Suprapubic skin (tissue), 4 donors: ENCODE measurements around the gene IGLL5. TPM values are rescaled to one million over a fixed set of nuclear protein-coding genes. Genes with fewer than 3 reads are reported as not detected.
A peak's percentile ranks its signal among the peaks of the same experiment; 100 is the strongest.

ENCODE experiments used
- DNase-seq, 2 donors: peaks; one replicate each; pipeline ENCODE4 v3.0.0-alpha.2; 2019; ENCODE audit warnings: low spot score in 2 of 2
- H3K27ac ChIP-seq: fragments of 200-600 bp; sonication (generic); one replicate; pipeline ENCODE4 v1.5.1; 2019
- H3K27me3 ChIP-seq: fragments of 200-600 bp; sonication (generic); one replicate; pipeline ENCODE4 v1.5.1; 2019
- H3K36me3 ChIP-seq: fragments of 200-600 bp; sonication (generic); one replicate; pipeline ENCODE4 v1.5.1; 2019
- H3K4me1 ChIP-seq: fragments of 200-600 bp; sonication (generic); one replicate; pipeline ENCODE4 v1.5.1; 2019
- H3K4me3 ChIP-seq: fragments of 200-600 bp; sonication (generic); one replicate; pipeline ENCODE4 v1.5.1; 2019; ENCODE audit warnings: mild to moderate bottlenecking
- H3K9me3 ChIP-seq: fragments of 200-600 bp; sonication (generic); one replicate; pipeline ENCODE4 v1.5.1; 2019
- CTCF ChIP-seq, 2 donors: fragments of 200-600 bp in 1 of 2; fragments of 450-650 bp in 1 of 2; sonication (generic) in 1 of 2; IDR thresholded peaks; one replicate each; pipeline ENCODE4 v1.5.1; 2016 to 2019; ENCODE audit warnings: antibody characterized with exemption in 2 of 2, mild to moderate bottlenecking in 1 of 2, moderate library complexity in 1 of 2
- EP300 ChIP-seq: sonication (generic); formaldehyde crosslinking; IDR thresholded peaks from one replicate; pipeline ENCODE4 v1.6.1; 2017; ENCODE audit warnings: antibody characterized with exemption
- POLR2A ChIP-seq, 2 donors: fragments of 450-650 bp; IDR thresholded peaks; one replicate each; pipeline ENCODE4 v1.6.1; 2017; ENCODE audit warnings: antibody characterized with exemption in 2 of 2, mild to moderate bottlenecking in 2 of 2, moderate library complexity in 2 of 2
- POLR2AphosphoS5 ChIP-seq, 3 donors: sonication (generic); formaldehyde crosslinking; IDR thresholded peaks; one replicate each; pipeline ENCODE4 v1.6.1; 2017; ENCODE audit warnings: antibody characterized with exemption in 3 of 3
- WGBS: methylation state at CpG from one replicate; pipeline ENCODE4 v1.1.5; 2018; 5-methylcytosine and 5-hydroxymethylcytosine counted together
- total RNA-seq, 4 donors: library from RNA; depleted of rRNA; stranded (reverse); fragments of >200 nt; gene quantifications; one replicate each; pipeline ENCODE4 v1.1.0, GENCODE V29; 2016

Gene IGLL5
- total RNA-seq, 4 donors from 2014 or later, result not detected

- DNase-seq, result peak in 1 of 2 donors; percentile 48
- 73% methylated on average over 11 of the region's 11 CpGs for WGBS
- TF ChIP-seq CTCF (IDR thresholded peaks at IDR 0.05) (no peak), EP300 (no peak), POLR2AphosphoS5 (IDR thresholded peaks at IDR 0.05) (no peak), POLR2A (IDR thresholded peaks at IDR 0.05) (no peak)
- Histone ChIP-seq H3K4me1 (no peaks in the 10 kb centered on the region), H3K4me3 (no peak overlapping the region), H3K27me3 (peaks cover 6% of the 10 kb centered on the region), H3K27ac (no peak overlapping the region), H3K36me3 (no peaks in the 10 kb centered on the region), H3K9me3 (no peaks in the 10 kb centered on the region)
Observed at GRCh38 chr22:22939588-22940368, 52.2 kb downstream of the IGLL5 start.

- no peaks in the 10 kb centered on the region for H3K4me1 ChIP-seq
- DNase-seq, result peak; percentile 36 to 44
- H3K36me3 ChIP-seq, result no peaks in the 10 kb centered on the region
- no peak for TF ChIP-seq CTCF (IDR thresholded peaks at IDR 0.05)
- no peak for TF ChIP-seq POLR2AphosphoS5 (IDR thresholded peaks at IDR 0.05)
- TF ChIP-seq POLR2A (IDR thresholded peaks at IDR 0.05), result no peak
- no peak for TF ChIP-seq EP300
- H3K27ac ChIP-seq, result no peak overlapping the region
- WGBS, result 94% methylated on average over 3 of the region's 6 CpGs
- no peaks in the 10 kb centered on the region for H3K9me3 ChIP-seq
- H3K27me3 ChIP-seq, result peaks cover 6% of the 10 kb centered on the region
- H3K4me3 ChIP-seq, result no peak overlapping the region
Observed at GRCh38 chr22:22940961-22941605, 53.5 kb downstream of the IGLL5 start.

GRCh38 chr22:22941831-22942510 lies 54.4 kb downstream of the IGLL5 start:
- Histone ChIP-seq H3K27ac (no peak overlapping the region), H3K4me1 (no peaks in the 10 kb centered on the region), H3K9me3 (no peaks in the 10 kb centered on the region), H3K36me3 (no peaks in the 10 kb centered on the region), H3K4me3 (no peak overlapping the region), H3K27me3 (peaks cover 6% of the 10 kb centered on the region)
- TF ChIP-seq EP300 (no peak), POLR2AphosphoS5 (IDR thresholded peaks at IDR 0.05) (no peak), CTCF (IDR thresholded peaks at IDR 0.05) (no peak), POLR2A (IDR thresholded peaks at IDR 0.05) (no peak)
- WGBS, result no CpG with 5 or more reads among the region's 6 CpGs
- DNase-seq, result peak; percentile 51 to 63

GRCh38 chr22:22942511-22943329 lies 55.1 kb downstream of the IGLL5 start:
- Histone ChIP-seq H3K36me3 (no peaks in the 10 kb centered on the region), H3K9me3 (no peaks in the 10 kb centered on the region), H3K27me3 (peaks cover 6% of the 10 kb centered on the region), H3K4me1 (no peaks in the 10 kb centered on the region), H3K27ac (no peak overlapping the region), H3K4me3 (no peak overlapping the region)
- 40% methylated on average over 8 of the region's 12 CpGs for WGBS
- TF ChIP-seq CTCF (IDR thresholded peaks at IDR 0.05) (peak; percentile 7 to 68), EP300 (no peak)
- peak; percentile 58 to 70 for DNase-seq
